HepG2 (cell line): Measurements from ENCODE around the gene SH3D21. TPM values are rescaled to one million over a fixed set of nuclear protein-coding genes. Genes with fewer than 3 reads are reported as not detected.
A peak's percentile ranks its signal among the peaks of the same experiment; 100 is the strongest.

Source experiments
- ATAC-seq: fragments of 200-7000 bp; cut with Tn5 transposase; 3 replicates; pipeline ENCODE4 v1.9.1; 2020; ENCODE audit warnings: mild to moderate bottlenecking, moderate library complexity
- BruUV-seq: library from RNA; stranded (reverse); fragments of 400-500 nt; replicated peaks from 2 replicates; lab custom pipeline; 2021; lab: Mats Ljungman, UMichigan
- CTCF ChIA-PET: fragments of 300-600 bp; formaldehyde crosslinking; extraction: SDS; loops from one replicate; lab custom pipeline; 2021; ENCODE audit warnings: low total read pairs, inconsistent platforms, low intra/inter-chr PET ratio; lab: Yijun Ruan, JAX
- POLR2A ChIA-PET: fragments of 350-600 bp; sonication (Branson Sonifier 250); formaldehyde crosslinking; loops from one replicate; lab custom pipeline; 2020; ENCODE audit warnings: antibody characterized with exemption, inconsistent platforms; lab: Yijun Ruan, JAX
- DNase-seq: peaks from one replicate; pipeline ENCODE4 v3.0.0-alpha.2; 2015; ENCODE audit warnings: low spot score
- FAIRE-seq: peaks from 3 replicates; lab custom pipeline; 2011; peaks lifted over from hg19 to GRCh38; lab: Jason Lieb, UNC
- H2AFZ ChIP-seq: one replicate; pipeline ENCODE4 v1.6.1; 2011; ENCODE audit warnings: low read length, inconsistent platforms
- H3K27ac ChIP-seq: fragments of 300-600 bp; 3 replicates; pipeline ENCODE4 v1.8.0; 2011; ENCODE audit warnings: mixed run types, mild to moderate bottlenecking, mixed read lengths, low read length, inconsistent platforms; ENCODE audit not compliant: insufficient read depth; ENCODE audit errors: extremely low read length
- H3K27me3 ChIP-seq, 2 experiments: fragments of 200-600 bp in 1 of 2; 2 replicates in 1 of 2; 3 replicates in 1 of 2; pipeline versions ENCODE4 v1.6.0 to v1.8.0; 2011; ENCODE audit warnings: low read length in 2 of 2, mild to moderate bottlenecking in 2 of 2, moderate library complexity in 2 of 2, inconsistent platforms in 1 of 2; ENCODE audit not compliant: insufficient read depth in 2 of 2, control insufficient read depth in 1 of 2
- H3K36me3 ChIP-seq, 2 experiments: fragments of 200-600 bp in 1 of 2; replicated peaks in 1 of 2; 2 replicates in 1 of 2; 3 replicates in 1 of 2; pipeline versions ENCODE4 v1.5.1 to v1.8.0; 2011; ENCODE audit warnings: low read length in 2 of 2, inconsistent platforms in 1 of 2; ENCODE audit not compliant: insufficient read depth in 2 of 2, control insufficient read depth in 1 of 2
- H3K4me1 ChIP-seq: 2 replicates; pipeline ENCODE4 v1.5.1; 2012; ENCODE audit warnings: low read length, inconsistent platforms; ENCODE audit not compliant: insufficient read depth
- H3K4me2 ChIP-seq: 2 replicates; pipeline ENCODE4 v1.6.0; 2011; ENCODE audit warnings: low read depth, low read length, inconsistent platforms
- H3K4me3 ChIP-seq, 3 experiments: fragments of 200-600 bp in 1 of 3; sonication (generic), shearing (Covaris generic) in 1 of 3; replicated peaks in 1 of 3; 2 replicates each; pipeline ENCODE4 v1.5.1; 2011 to 2016; ENCODE audit warnings: low read length in 3 of 3, inconsistent platforms in 2 of 3, low read depth in 2 of 3, mild to moderate bottlenecking in 2 of 3, control low read depth in 1 of 3, mixed read lengths in 1 of 3; ENCODE audit not compliant: insufficient read depth in 1 of 3
- H3K79me2 ChIP-seq: one replicate; pipeline ENCODE4 v1.6.1; 2011; ENCODE audit warnings: low read length, inconsistent platforms; ENCODE audit not compliant: insufficient read depth
- H3K9ac ChIP-seq: 2 replicates; pipeline ENCODE4 v1.6.0; 2011; ENCODE audit warnings: mild to moderate bottlenecking, low read depth, low read length, inconsistent platforms; ENCODE audit not compliant: insufficient read depth
- H3K9me3 ChIP-seq: 2 replicates; pipeline ENCODE4 v1.5.1; 2012; ENCODE audit warnings: mild to moderate bottlenecking, low read length
- H4K20me1 ChIP-seq: 2 replicates; pipeline ENCODE4 v1.6.0; 2011; ENCODE audit warnings: inconsistent platforms, mild to moderate bottlenecking, low read length, moderate library complexity; ENCODE audit not compliant: insufficient read depth
- ASH2L ChIP-seq: fragments of 300-600, 200-600 bp; sonication (generic); IDR thresholded peaks from 2 replicates; pipeline ENCODE4 v1.7.0; 2017; ENCODE audit warnings: low read depth, mild to moderate bottlenecking, moderate library complexity, mixed read lengths, low read length; ENCODE audit not compliant: insufficient read length
- E2F1 ChIP-seq: sonication (generic); formaldehyde crosslinking; IDR thresholded peaks from 2 replicates; pipeline ENCODE4 v1.5.0; 2020; ENCODE audit warnings: missing genetic modification reagents
- ZHX2 ChIP-seq, 2 experiments: sonication (generic) in 1 of 2; formaldehyde crosslinking in 1 of 2; IDR thresholded peaks; 2 replicates each; pipeline versions ENCODE4 v1.6.1 to v1.9.0; 2014 to 2022; ENCODE audit warnings: antibody characterized with exemption in 1 of 2, borderline replicate concordance in 1 of 2, inconsistent platforms in 1 of 2, low read depth in 1 of 2, missing genetic modification reagents in 1 of 2
- ZNF567 ChIP-seq: sonication (generic); formaldehyde crosslinking; IDR thresholded peaks from 2 replicates; pipeline ENCODE4 v1.8.1; 2023; ENCODE audit warnings: mild to moderate bottlenecking, missing genetic modification reagents, borderline replicate concordance
- WGBS: methylation state at CpG from one replicate; pipeline ENCODE4 v1.1.6; 2017; ENCODE audit warnings: low lambda C conversion rate; 5-methylcytosine and 5-hydroxymethylcytosine counted together
- in situ Hi-C: cut with HindIII; loops from 2 replicates; pipeline ENCODE4 v1.10.0; 2017; ENCODE audit warnings: low pct_unique_long_range_greater_than_20kb; ENCODE audit not compliant: extremely low pct_ligation_motif_present
- intact Hi-C: fragments of 100-400 bp; cut with micrococcal nuclease; formaldehyde crosslinking; loops from one replicate; pipeline ENCODE4 v1.10.0; 2022; ENCODE audit not compliant: unreplicated experiment
- polyA plus RNA-seq, 8 experiments: library from polyadenylated mRNA; depleted of rRNA in 3 of 8; stranded (reverse) in 7 of 8; unstranded in 1 of 8; fragments of >200 nt; fragmentation: Illumina TruSeq in 4 of 8; extraction: Trizol in 4 of 8; gene quantifications; 2 replicates each; pipeline versions ENCODE4 v1.2.1 to v1.2.3, GENCODE V29; 2011 to 2016; ENCODE audit warnings: low read depth in 4 of 8, missing spikeins in 1 of 8, mixed read lengths in 1 of 8; ENCODE audit not compliant: insufficient read depth in 1 of 8
- total RNA-seq, 5 experiments: library from RNA; depleted of rRNA; stranded (reverse); fragments of >200 nt; fragmentation: Illumina TruSeq; extraction: Trizol; gene quantifications; 2 replicates each; pipeline ENCODE4 v1.2.3, GENCODE V29; 2016; ENCODE audit warnings: low read depth in 1 of 5
- TF ChIP-seq, protein P1 (sequence below): sonication (generic); formaldehyde crosslinking; IDR thresholded peaks from 2 replicates; pipeline ENCODE4 v1.4.0; 2020; ENCODE audit warnings: missing genetic modification reagents

The SH3D21 gene
- total and polyA plus RNA-seq, 2 of the 13 experiments (the other 11 are each of a cell fraction or from before 2014, with no cell fraction given), result 5.1 to 8.6 TPM

DNA sequence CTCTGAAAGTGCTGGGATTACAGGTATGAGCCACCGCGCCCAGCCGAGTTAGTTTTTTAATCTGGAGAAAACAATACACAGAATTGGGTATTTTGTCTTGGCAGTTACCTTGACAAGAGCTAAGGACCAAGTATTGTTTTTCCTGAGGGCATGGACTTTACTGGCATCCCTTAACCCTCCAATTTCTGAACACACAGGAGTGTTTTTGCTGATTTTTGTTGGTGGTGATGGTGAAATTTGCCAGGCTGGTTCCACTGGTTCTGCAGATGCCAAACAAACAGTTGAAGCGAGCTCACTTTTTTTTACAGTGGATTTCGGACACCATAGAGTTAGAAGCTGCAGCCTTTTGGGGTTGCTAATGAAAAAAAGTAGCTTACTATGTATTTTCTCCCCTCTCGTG, 37.2 kb upstream of the SH3D21 start:
- Histone ChIP-seq H3K9ac (peak overlapping the region; percentile 55; the same call in 1 of the 2 replicates), H3K79me2 (peaks cover 72% of the 10 kb centered on the region), H2AFZ (no peak overlapping the region), H3K27me3 (no peaks in the 10 kb centered on the region), H3K36me3 (peaks cover 11 to 42% of the 10 kb centered on the region in 2 experiments), H3K4me3 (peak overlapping the region in 2 of 3 experiments; percentile 28 to 32; a peak in 2 of 6 replicates), H3K9me3 (no peaks in the 10 kb centered on the region), H4K20me1 (peaks cover 16% of the 10 kb centered on the region; the same call in 1 of the 2 replicates), H3K4me1 (peaks cover 80% of the 10 kb centered on the region), H3K4me2 (peak overlapping the region; percentile 69), H3K27ac (peak overlapping the region; percentile 85)
- ChIA-PET CTCF (interaction anchor here (0.9 kb wide), 1 partner anchor 16 kb away, joined by 3 read pairs; no protein-coding TSS in a partner anchor), POLR2A (interaction anchor here (0.6 to 3.1 kb wide), 18 partner anchors 8 to 132 kb away, joined by 3 to 56 read pairs (median 4); partner anchors contain the start of genes EVA1B, SH3D21, THRAP3 and TRAPPC3)
- DNase-seq, result no peak
- 32% methylated on average over 6 of the region's 6 CpGs for WGBS
- intact Hi-C loops, result loop anchor here (1.0 to 5.0 kb wide), 2 partner anchors 16 to 47 kb away; partner anchors contain the start of gene THRAP3
- ATAC-seq, result peak; percentile 42
- FAIRE-seq, result no peak
- BruUV-seq, result no TSS peak
- in situ Hi-C loops, result no loop called here
- TF ChIP-seq ZNF567 (CRISPR knock-in tag) (no peak), ASH2L (peak; percentile 87), E2F1 (CRISPR knock-in tag) (peak; percentile 37; the same call in 1 of the 2 replicates), ZHX2 (IDR thresholded peaks at IDR 0.05; ENCODE audit: low read depth) (no peak), ZHX2 (CRISPR knock-in tag; IDR thresholded peaks at IDR 0.05; ENCODE audit: borderline replicate concordance) (0 out of 2 replicates have a peak, but pooled peaks have one; percentile 44)
- TF ChIP-seq, protein P1, sequence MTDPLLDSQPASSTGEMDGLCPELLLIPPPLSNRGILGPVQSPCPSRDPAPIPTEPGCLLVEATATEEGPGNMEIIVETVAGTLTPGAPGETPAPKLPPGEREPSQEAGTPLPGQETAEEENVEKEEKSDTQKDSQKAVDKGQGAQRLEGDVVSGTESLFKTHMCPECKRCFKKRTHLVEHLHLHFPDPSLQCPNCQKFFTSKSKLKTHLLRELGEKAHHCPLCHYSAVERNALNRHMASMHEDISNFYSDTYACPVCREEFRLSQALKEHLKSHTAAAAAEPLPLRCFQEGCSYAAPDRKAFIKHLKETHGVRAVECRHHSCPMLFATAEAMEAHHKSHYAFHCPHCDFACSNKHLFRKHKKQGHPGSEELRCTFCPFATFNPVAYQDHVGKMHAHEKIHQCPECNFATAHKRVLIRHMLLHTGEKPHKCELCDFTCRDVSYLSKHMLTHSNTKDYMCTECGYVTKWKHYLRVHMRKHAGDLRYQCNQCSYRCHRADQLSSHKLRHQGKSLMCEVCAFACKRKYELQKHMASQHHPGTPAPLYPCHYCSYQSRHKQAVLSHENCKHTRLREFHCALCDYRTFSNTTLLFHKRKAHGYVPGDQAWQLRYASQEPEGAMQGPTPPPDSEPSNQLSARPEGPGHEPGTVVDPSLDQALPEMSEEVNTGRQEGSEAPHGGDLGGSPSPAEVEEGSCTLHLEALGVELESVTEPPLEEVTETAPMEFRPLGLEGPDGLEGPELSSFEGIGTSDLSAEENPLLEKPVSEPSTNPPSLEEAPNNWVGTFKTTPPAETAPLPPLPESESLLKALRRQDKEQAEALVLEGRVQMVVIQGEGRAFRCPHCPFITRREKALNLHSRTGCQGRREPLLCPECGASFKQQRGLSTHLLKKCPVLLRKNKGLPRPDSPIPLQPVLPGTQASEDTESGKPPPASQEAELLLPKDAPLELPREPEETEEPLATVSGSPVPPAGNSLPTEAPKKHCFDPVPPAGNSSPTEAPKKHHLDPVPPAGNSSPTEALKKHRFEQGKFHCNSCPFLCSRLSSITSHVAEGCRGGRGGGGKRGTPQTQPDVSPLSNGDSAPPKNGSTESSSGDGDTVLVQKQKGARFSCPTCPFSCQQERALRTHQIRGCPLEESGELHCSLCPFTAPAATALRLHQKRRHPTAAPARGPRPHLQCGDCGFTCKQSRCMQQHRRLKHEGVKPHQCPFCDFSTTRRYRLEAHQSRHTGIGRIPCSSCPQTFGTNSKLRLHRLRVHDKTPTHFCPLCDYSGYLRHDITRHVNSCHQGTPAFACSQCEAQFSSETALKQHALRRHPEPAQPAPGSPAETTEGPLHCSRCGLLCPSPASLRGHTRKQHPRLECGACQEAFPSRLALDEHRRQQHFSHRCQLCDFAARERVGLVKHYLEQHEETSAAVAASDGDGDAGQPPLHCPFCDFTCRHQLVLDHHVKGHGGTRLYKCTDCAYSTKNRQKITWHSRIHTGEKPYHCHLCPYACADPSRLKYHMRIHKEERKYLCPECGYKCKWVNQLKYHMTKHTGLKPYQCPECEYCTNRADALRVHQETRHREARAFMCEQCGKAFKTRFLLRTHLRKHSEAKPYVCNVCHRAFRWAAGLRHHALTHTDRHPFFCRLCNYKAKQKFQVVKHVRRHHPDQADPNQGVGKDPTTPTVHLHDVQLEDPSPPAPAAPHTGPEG, result 0 out of 2 replicates have a peak, but pooled peaks have one; percentile 2
